Activated CD4-positive, CD25-positive, alpha-beta regulatory T cell treated with anti-CD3 and anti-CD28 coated beads, Interleukin-2, amount 50 U/mL, for 24 hours (primary cell): Measurements from ENCODE around the gene RAPGEF3.

ENCODE experiments used
- ATAC-seq, 2 donors: fragments of 150-1000 bp; cut with Tn5 transposase; one replicate each; pipeline ENCODE4 v1.10.0; 2021; ENCODE audit warnings: mild to moderate bottlenecking in 1 of 2, moderate library complexity in 1 of 2

Gene RAPGEF3

GRCh38 chr12:47755655-47756562, 2.8 kb downstream of the RAPGEF3 start:
- peak; percentile 71 to 74 for ATAC-seq

GRCh38 chr12:47754881-47755280, 3.8 kb downstream of the RAPGEF3 start:
- ATAC-seq: no peak

GRCh38 chr12:47754126-47754525, 4.6 kb downstream of the RAPGEF3 start:
- ATAC-seq: no peak

- ATAC-seq: no peak
Measured at GRCh38 chr12:47753021-47754001, 5.4 kb downstream of the RAPGEF3 start.

GRCh38 chr12:47752552-47752951, 6.1 kb downstream of the RAPGEF3 start:
- no peak for ATAC-seq

- ATAC-seq: no peak
Measured at GRCh38 chr12:47752121-47752520, 6.6 kb downstream of the RAPGEF3 start.

GRCh38 chr12:47751561-47751960, 7.1 kb downstream of the RAPGEF3 start:
- ATAC-seq: no peak

- no peak for ATAC-seq
Measured at GRCh38 chr12:47750916-47751470, 7.7 kb downstream of the RAPGEF3 start.

- ATAC-seq: no peak
Measured at GRCh38 chr12:47750229-47750798, 8.4 kb downstream of the RAPGEF3 start.

GRCh38 chr12:47748899-47749298, 9.8 kb downstream of the RAPGEF3 start:
- ATAC-seq: no peak

- ATAC-seq: no peak
Measured at GRCh38 chr12:47748507-47748828, 10.2 kb downstream of the RAPGEF3 start.

GRCh38 chr12:47747596-47748506, 10.8 kb downstream of the RAPGEF3 start:
- ATAC-seq: no peak

GRCh38 chr12:47747126-47747525, 11.6 kb downstream of the RAPGEF3 start:
- ATAC-seq: no peak

GRCh38 chr12:47746523-47746922, 12.2 kb downstream of the RAPGEF3 start:
- no peak for ATAC-seq

GRCh38 chr12:47746073-47746472, 12.6 kb downstream of the RAPGEF3 start:
- ATAC-seq: no peak

- no peak for ATAC-seq
Measured at GRCh38 chr12:47745485-47746041, 13.1 kb downstream of the RAPGEF3 start.

GRCh38 chr12:47744778-47745436, 13.8 kb downstream of the RAPGEF3 start:
- ATAC-seq: no peak

GRCh38 chr12:47744005-47744651, 14.6 kb downstream of the RAPGEF3 start:
- ATAC-seq: peak in 1 of 2 donors; percentile 50

- no peak for ATAC-seq
Measured at GRCh38 chr12:47743311-47743860, 15.3 kb downstream of the RAPGEF3 start.

GRCh38 chr12:47742253-47742825, 16.3 kb downstream of the RAPGEF3 start:
- ATAC-seq: peak; percentile 47 to 51
